ENCODE data around the gene MTRR.

MTRR gene

DNA sequence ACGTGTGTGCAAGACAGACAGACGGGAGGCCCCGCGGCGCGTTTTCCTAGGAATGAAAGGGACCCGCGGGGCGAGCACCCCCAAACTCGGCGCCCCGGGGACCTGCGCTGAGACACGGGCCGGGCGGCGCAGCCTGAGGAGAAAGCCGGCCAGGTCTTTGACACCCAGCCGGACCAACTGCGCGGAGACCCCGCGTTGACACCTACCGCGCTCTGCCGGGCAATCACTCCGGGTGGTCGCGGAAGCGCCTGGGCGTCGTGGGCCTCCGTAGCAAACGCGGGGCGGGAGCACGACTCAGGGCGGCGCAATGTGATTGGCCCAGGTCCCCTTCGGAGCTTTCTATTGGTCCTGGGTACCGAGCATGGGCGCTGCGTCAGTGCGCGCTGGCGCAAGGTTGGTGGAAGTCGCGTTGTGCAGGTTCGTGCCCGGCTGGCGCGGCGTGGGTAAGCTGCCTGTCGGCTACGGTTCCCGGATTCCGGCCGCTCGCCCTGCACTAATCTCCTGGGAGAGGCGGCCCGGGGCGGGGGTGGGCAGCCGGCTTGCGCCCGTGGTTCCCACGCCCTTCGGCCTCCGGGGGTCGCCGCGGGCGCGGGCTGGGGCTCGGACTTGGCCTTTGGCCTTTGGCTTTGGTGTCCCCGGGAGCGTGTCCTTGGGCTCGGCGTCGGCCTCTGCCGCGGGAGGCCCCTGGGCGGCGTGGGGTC is at the start of gene MTRR, which contains the start of gene FASTKD3:
Gene MTRR (plus strand): TSS at position 376 of the 701 bp plus-strand sequence. CDS start 1,647 bp downstream, outside the sequence.
Gene FASTKD3 (minus strand): TSS at position 259 of the 701 bp plus-strand sequence. CDS start 948 bp downstream, outside the sequence.
- in situ Hi-C loops (cut with MboI; ENCODE audit: low sequenced_read_pairs): no loop called here

DNA sequence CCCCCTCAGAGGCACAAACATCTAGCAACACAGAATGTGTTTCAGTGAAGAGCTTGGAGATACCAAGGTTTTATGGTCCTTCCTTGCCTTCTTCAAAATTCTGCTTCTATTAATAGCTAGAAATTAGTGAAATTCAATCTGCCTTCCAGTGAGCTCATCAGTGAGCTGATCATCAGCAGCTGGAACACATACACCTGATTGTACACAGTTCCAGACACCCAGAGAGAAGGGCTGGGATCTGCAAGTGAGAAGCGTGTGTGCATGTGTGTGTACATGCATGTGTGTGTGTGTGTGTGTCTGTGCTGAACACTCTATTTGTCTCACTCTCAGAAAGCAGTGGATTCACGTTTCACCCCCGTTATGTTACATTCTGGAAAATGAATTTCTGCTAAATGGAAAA is 46.5 kb upstream of the MTRR start:
- in situ Hi-C loops (cut with MboI; ENCODE audit: low sequenced_read_pairs): no loop called here

DNA sequence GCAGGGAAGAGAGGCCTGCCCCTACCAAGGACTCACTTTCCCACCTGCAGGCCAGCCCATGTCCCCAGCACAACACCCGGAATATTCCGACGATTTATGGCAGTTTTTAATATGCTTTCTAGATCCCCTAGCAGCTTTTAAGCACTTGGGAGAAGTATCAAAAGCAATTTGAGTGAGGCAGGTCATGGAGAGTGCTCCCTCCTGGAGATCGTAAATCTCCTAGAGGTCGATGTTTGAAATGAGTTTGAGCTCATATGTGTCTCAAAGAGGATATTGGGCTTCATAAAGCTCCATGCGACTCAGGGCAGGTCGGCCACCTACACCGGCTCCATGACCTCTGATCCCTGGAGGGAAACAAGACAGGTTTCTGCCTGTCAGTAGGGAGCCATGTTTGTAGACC is 45.4 kb upstream of the MTRR start:
- in situ Hi-C loops (cut with MboI; ENCODE audit: low sequenced_read_pairs): no loop called here

DNA sequence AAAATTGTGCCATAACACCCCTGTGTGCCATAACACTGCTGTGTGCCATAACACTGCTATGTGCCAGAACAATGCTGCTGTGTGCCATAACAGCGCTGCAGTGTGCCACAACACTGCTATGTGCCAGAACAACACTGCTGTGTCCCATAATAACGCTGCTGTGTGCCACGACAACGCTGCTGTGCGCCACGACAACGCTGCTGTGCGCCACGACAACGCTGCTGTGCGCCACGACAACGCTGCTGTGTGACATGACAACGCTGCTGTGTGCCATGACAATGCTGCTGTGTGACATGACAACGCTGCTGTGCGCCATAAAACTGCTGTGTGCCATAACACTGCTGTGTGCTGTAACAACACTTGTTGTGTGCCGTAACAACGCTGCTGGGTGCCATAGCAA is 44.0 kb upstream of the MTRR start:
- in situ Hi-C loops (cut with MboI; ENCODE audit: low sequenced_read_pairs): no loop called here

DNA sequence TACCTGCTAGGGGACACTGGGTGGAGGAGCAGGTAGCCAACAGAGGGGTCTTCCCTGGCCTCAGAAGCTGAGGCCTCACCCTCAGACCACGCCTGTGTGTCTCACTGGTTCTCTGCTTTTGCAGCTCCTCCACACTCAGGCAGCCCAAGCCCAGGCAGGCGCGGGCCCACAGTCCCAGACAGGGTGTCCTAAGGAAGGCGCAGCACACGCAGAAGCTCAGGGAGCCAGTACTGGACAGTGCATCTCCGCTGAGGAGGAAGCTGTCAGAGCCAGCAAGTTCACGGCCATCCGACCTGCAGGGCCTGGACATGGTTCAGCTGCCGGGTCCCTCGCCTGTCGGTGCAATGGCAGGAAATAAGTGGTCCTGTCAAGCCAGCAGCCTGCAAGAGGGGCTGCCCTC is 43.3 kb upstream of the MTRR start:
- in situ Hi-C loops (cut with MboI; ENCODE audit: low sequenced_read_pairs): no loop called here

DNA sequence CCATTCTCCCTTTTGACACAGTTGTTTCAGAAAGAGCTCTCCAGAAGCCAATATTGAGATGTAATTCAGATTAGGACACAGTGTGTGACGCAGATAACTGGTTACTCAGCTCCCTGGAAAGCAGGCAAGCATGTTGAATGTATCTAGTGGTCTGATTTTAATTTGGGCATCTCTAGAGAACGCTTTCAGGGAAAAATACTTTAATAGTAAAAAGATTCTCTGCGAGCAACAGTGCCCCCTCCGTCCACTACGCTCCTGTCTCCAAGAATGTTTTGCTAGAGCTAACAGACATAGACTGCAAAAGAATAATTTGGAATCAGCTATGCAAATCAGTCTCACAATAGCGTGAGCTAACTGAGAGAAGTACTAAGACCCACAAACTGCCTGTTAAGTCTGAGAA is 41.3 kb upstream of the MTRR start:
- in situ Hi-C loops (cut with MboI; ENCODE audit: low sequenced_read_pairs): no loop called here

DNA sequence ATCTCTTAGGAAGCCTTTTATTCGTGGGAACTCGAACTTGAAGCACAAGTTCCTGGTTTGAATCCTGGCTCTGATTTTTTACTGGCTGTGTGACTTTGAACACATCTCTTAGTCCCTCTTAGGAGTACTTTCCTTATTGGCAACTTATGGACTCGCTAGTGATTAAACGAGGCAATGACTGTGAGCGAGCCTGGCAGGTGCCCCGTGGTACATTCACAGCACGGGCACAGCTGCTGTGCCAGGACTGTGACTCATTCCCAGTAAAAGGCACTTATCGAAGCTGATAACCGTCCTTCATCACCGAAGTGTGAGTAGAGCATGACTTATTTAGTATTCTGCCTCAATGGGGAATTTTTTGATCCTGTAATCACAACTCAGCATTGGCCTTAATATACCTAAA is 40.7 kb upstream of the MTRR start:
- in situ Hi-C loops (cut with MboI; ENCODE audit: low sequenced_read_pairs): no loop called here

DNA sequence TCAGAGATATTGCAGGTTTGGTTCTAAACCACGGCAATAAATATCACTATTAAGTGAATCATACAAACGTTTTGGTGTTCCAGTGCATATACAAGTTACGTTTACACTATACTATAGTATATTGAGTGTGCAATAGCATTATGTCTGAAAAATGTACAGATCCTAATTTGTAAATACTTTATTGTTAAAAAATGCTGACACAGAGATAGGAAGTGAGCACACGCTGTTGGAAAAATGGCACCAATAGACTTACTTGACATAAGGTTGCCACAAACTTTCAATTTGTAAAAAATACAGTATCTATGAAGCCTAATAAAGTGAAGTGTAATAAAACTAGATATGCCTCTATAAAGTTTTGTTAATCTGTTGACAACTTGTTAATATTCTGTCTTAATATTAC is 34.0 kb upstream of the MTRR start:
- in situ Hi-C loops (cut with MboI; ENCODE audit: low sequenced_read_pairs): no loop called here

DNA sequence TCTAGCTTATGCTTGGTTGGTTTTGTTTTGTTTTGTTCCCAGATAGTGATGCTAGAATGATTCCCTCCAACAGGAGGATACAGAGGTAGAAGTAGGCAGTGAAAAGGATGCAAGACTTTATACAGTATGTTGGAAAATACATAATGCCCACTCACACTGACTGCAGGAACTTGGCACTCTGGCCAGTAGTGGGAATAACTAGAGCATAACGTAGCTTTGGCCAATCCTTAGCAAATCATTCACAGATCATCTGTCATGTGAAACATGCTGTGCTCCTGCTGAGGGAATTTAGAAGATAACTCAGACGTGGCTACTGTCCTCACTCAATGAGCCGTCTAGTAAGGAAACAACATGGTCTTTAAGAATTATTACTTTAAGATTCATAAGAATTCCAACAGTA is 31.5 kb upstream of the MTRR start:
- in situ Hi-C loops (cut with MboI; ENCODE audit: low sequenced_read_pairs): no loop called here

DNA sequence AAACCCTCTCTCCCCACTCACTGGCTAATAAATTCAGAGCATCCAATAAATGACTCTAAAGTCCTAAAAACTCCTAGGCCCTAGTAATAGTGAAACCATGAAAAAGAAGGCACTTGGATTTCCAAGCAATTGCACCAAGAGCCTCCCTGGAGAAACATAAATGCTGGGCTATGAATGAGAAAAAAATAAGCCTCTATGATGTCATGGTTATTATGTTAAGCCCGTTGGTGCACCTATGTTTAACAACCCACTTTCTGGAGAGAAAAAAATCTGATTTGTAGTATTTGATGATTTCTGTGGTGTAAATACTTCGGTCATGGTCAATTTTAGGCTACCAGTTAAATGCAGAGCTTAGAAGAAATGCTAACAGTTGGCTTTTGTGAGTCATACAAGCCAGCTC is 26.4 kb upstream of the MTRR start:
- in situ Hi-C loops (cut with MboI; ENCODE audit: low sequenced_read_pairs): no loop called here

DNA sequence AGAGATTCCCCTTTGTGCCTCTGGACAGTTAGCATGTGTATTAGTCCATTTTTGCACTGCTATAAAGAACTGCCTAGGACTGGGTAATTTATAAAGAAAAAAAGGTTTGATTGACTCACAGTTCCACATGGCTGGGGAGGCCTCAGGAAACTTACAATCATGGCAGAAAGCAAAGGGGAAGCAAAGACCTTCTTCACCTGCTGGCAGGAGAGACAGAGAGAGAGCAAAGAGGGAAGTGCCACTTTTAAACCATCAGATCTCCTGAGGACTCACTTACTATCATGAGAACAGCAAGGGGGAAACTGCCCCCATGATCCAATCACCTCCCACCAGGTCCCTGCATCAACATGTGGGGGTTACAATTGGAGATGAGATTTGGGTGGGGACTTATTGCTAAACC is 24.0 kb upstream of the MTRR start:
- in situ Hi-C loops (cut with MboI; ENCODE audit: low sequenced_read_pairs): no loop called here

DNA sequence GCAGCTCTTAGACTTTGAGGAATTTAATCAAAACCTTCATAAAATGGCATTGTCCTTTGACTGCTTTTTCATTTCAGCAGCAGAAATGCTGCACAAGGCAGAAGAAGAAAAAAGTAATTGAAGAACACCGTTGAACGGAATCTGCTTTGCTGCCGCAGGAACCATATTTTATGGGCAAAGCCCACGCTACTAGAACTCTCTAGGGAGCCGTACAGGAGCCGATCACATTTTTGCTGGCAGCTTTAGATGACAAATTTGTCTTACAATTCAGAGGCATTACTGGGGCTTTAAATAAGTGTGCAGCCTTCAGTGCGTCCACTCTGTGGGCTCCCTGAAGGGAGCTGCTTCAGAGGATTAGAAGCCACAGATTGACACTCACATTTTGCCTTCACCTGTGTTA is 23.4 kb upstream of the MTRR start:
- in situ Hi-C loops (cut with MboI; ENCODE audit: low sequenced_read_pairs): no loop called here

DNA sequence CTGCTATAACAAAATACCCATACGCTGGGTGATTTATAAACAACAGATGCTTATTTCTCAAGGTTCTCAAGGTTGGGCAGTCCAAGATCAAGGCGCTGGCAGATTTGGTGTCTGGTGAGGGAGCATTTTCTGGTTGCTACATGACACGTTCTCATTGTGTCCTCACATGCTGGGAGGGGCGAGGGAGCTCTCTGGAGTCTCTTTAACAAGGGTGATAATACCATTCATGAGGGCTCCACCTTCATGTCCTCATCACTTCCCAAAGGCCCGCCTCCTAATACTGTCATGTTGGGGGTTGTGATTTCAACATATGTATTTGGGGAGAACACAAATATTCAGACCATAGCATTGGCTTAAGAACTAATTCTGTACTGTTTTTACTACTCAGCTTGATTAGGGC is 22.6 kb upstream of the MTRR start:
- in situ Hi-C loops (cut with MboI; ENCODE audit: low sequenced_read_pairs): no loop called here

DNA sequence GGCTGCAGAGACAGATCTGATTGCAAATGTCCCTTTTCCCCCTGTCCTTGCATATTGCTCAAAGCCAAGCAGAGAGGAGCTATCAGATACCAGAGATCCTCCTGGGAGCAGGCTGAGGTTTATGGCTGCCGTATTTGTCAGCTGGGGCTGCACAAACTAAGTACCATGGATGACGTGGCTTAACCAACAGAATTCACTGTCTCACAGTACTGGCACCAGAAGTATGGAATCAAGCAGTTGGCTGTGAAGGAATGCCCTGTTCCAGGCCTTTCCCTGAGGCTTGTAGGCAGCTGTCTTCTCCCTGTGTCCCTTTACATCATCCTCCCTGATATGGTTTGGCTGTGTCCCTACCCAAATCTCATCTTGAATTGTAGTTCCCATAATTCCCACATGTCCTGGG is 20.7 kb upstream of the MTRR start:
- in situ Hi-C loops (cut with MboI; ENCODE audit: low sequenced_read_pairs): no loop called here

DNA sequence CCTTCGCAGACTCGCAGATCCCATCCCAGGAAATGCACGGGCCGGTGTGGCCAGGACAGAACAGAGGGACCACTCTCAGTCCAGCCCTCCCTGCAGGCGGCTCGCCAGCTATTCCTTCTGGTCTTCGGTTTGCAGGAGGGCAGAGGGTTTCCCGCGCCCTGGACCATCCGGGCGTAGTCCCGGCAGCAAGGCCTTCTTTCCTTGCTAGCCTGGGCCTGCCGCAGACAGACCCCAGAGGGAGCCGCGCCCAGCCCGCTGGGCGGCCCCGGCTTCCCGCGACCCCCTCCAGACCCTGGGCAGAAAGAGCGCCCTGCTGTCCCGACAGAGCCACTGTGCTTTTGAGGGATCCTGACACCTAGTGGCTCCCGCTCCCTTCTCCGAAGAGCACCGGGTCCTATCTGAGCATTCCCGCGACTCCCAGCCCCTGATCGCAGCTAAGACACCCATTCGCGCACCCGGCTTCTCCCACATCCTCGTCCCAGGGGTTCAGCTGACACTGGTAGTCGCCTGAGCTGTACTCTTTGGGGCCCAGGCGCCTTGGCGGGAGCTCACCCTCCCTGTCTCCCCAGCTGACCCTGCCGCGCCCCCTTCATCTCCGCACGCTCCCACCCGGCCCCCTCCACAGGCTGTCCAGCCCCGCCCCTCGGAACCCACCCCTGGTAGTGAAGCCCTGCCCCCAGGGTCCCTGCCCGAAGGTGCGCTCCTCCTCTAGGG is 19.1 kb upstream of the MTRR start:
- in situ Hi-C loops (cut with MboI; ENCODE audit: low sequenced_read_pairs): no loop called here

DNA sequence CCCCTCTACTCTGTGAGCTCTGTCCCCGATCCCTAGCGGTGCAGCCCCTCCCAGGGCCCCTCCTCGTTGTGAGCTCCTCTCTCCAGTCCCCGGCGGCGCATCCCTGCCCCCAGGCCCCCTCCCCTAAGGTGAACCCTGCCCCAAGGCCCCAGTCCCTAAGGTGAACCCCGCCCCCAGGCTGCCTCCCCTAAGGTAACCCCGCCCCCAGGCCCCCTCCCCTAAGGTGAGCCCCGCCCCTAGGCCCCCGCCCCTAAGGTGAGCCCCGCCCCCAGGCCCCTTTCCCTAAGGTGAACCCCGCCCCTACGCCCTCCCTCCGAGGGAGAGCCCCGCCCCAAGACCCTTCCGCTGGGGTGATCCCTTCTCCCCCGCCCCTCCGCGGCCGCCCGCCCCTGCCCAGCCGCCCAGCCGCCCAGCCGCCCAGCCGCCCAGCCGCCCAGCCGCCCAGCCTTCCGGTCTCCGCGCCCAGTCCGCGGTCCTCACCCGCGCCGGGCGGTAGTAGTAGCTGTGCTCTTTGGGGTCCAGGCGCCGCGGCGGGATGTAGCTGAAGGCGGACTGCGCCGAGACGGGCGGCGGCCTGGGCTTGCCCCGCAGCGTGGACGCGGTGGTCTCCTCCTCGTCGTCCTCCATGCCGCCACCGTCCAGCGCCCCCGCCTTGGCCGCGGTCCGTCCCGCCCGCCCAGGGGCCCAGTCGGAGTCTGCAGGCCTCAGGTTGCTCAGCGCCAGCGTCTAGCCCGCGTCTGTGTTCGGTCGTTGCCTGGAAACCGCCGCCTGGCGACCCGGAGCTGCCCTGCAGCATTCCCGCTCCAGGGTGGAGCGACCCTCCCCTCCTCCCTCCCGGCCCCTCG is 18.3 kb upstream of the MTRR start, which contains the start of gene CFAP90:
Gene CFAP90 (minus strand): TSS at position 739 of the 845 bp plus-strand sequence. CDS start 112 bp downstream, at position 627.
- in situ Hi-C loops (cut with MboI; ENCODE audit: low sequenced_read_pairs): no loop called here

DNA sequence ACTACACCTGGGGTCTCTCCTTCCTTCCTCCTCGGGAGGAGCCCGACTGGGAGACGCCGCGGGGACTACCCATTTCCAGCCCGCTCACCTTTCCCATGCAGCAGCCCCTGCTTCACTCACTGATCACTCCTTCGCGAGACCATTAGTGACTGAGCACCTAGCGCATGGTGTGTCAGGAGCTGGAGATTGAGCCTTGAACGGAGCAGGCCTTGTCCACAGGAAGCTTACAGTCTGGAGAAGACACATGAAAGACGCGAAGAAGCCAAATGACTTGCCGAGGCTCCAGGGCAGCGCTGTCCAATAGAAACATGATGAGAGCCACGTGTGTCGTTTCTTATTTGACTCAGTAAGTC is 17.7 kb upstream of the MTRR start:
- in situ Hi-C loops (cut with MboI; ENCODE audit: low sequenced_read_pairs): no loop called here

DNA sequence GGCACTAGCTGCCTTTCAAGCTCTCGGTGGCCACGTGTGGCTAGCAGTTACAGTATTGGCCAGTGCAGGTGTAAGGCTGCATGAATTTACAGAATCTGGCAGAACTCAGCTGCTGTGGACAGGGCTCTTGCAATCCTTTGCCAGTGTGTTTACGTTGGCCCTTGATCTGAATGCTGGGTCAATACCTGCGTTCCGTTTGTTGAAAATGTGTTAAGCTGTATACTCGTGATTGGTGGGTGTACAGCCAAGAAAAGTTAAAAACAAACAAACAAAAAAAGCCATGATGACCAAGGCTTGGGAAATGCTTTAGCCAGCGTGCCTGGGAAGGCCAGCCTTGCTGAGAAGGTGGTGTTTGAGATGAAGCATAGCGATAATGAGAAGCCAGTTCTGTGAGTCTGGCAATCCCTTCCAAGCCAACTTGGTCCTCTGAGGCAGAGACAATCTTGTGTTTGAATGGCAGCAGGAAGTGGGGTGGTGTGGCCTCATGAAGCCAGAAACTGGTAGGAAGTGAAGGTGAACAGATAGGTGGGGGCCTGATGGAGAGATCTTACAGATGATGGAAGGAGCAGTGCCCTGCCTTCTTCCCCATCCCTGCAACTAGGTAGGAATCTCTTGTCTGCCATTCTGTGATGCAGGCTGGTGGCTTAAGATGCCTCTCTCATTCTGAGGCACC is 17.2 kb upstream of the MTRR start:
- in situ Hi-C loops (cut with MboI; ENCODE audit: low sequenced_read_pairs): no loop called here

DNA sequence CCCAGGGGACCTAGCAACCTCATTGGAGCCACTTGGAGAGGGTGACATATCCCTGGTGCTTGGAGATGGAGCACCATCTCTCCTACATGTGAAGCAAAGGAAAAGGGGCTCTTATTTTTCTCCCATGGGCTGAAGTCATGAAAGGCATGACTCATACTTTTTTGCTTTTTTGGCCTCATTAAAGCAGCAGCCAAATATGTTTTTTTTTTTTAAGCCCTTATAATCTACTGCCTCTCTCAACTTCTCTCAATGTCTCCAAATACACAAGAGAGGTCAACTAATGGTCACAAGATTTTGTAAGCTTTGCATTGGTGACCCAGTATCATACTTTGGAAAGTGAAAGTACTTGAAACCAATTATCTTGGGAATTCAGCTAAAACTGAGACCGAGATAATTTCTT is 16.4 kb upstream of the MTRR start:
- in situ Hi-C loops (cut with MboI; ENCODE audit: low sequenced_read_pairs): no loop called here

DNA sequence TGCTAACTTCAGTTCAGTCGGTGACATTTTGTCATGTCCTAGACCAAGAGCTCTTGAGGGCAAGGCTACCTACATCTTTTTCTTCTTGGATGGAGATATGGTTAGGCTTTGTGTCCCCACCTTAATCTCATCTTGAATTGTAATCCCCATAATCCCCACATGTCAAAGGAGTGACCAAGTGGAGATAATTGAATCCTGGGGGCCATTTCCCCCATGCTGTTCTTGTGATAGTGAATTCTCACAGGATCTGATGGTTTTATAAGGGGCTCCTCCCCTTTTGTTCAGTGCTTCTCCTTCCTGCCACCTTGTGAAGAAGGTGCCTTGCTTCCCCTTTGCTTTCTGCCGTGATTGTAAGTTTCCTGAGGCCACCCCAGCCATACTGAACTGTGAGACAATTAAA is 16.0 kb upstream of the MTRR start:
- in situ Hi-C loops (cut with MboI; ENCODE audit: low sequenced_read_pairs): no loop called here

DNA sequence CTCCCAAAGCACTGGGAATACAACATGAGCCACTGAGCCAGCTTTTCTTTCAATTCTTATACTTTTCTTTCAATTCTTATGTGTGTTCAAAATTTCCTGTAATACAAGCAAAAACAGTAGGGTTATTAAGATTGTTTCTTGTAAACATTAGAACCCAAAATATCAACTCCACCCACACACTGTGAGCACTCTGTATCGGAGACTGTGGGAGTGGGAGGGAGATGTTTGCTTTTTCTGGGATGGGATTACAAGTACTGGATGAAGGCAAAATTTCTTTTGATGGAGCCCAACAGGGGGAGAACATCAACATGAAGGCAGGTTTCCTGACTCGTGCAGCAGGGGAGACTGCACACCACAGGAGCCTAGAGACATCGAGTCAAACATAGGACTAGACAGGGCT is 13.3 kb upstream of the MTRR start:
- in situ Hi-C loops (cut with MboI; ENCODE audit: low sequenced_read_pairs): no loop called here
